GM12878 (cell line): ENCODE data around the gene SEC31A. TPM values are rescaled to one million over a fixed set of nuclear protein-coding genes. Genes with fewer than 3 reads are reported as not detected.

Experiments used
- ATAC-seq: fragments of 200-7000 bp; cut with Tn5 transposase; 3 replicates; pipeline ENCODE4 v1.9.1; 2020; ENCODE audit warnings: mild to moderate bottlenecking, moderate library complexity
- BruUV-seq: library from RNA; stranded (reverse); fragments of 400-500 nt; replicated peaks from 2 replicates; lab custom pipeline; 2021; lab: Mats Ljungman, UMichigan
- CTCF ChIA-PET: fragments of 300-600 bp; sonication (Branson Sonifier 250); formaldehyde crosslinking; extraction: SDS; loops from one replicate; lab custom pipeline; 2021; ENCODE audit warnings: inconsistent platforms; lab: Yijun Ruan, JAX
- POLR2A ChIA-PET: fragments of 350-600 bp; formaldehyde crosslinking; extraction: SDS; loops from one replicate; lab custom pipeline; 2021; ENCODE audit warnings: inconsistent platforms; lab: Charles Lee
- RAD21 ChIA-PET: fragments of 300-600 bp; sonication (Branson Sonifier 250); formaldehyde crosslinking; loops from one replicate; lab custom pipeline; 2023; ENCODE audit warnings: antibody characterized with exemption; ENCODE audit not compliant: unreplicated experiment; lab: Charles Lee
- SMC1A ChIA-PET: fragments of 300-600 bp; sonication (Branson Sonifier 250); formaldehyde crosslinking; loops from one replicate; lab custom pipeline; 2023; ENCODE audit not compliant: unreplicated experiment, uncharacterized antibody; lab: Charles Lee
- DNase-seq: peaks from one replicate; pipeline ENCODE4 v3.0.0-alpha.2; 2011; ENCODE audit warnings: low read depth, low spot score
- FAIRE-seq: peaks from 3 replicates; lab custom pipeline; 2011; peaks lifted over from hg19 to GRCh38; lab: Jason Lieb, UNC
- H2AFZ ChIP-seq: 2 replicates; pipeline ENCODE4 v1.6.0; 2011; ENCODE audit warnings: low read depth, low read length, control low read depth; ENCODE audit not compliant: control insufficient read depth
- H3K27ac ChIP-seq: 2 replicates; pipeline ENCODE4 v1.5.1; 2011; ENCODE audit warnings: control low read depth; ENCODE audit not compliant: control insufficient read depth, insufficient read depth
- H3K27me3 ChIP-seq, 2 experiments: replicated peaks in 1 of 2; 2 replicates each; pipeline versions ENCODE4 v1.6.0 to v1.6.1; 2011; ENCODE audit warnings: low read length in 1 of 2; ENCODE audit not compliant: control insufficient read depth in 2 of 2, insufficient read depth in 2 of 2
- H3K36me3 ChIP-seq, 2 experiments: 2 replicates each; pipeline ENCODE4 v1.5.1; 2011; ENCODE audit warnings: low read length in 1 of 2; ENCODE audit not compliant: control insufficient read depth in 2 of 2, insufficient read depth in 2 of 2
- H3K4me1 ChIP-seq: 2 replicates; pipeline ENCODE4 v1.6.1; 2011; ENCODE audit warnings: mild to moderate bottlenecking, low read length, moderate library complexity, mixed read lengths; ENCODE audit not compliant: control insufficient read depth, insufficient read depth
- H3K4me2 ChIP-seq: 2 replicates; pipeline ENCODE4 v1.6.0; 2011; ENCODE audit warnings: control low read depth; ENCODE audit not compliant: control insufficient read depth, insufficient read depth
- H3K4me3 ChIP-seq: fragments of 200-600 bp; sonication (generic); 2 replicates; pipeline ENCODE4 v1.5.1; 2016
- H3K79me2 ChIP-seq: 2 replicates; pipeline ENCODE4 v1.6.0; 2011; ENCODE audit warnings: low read length; ENCODE audit not compliant: control insufficient read depth, insufficient read depth
- H3K9ac ChIP-seq: 2 replicates; pipeline ENCODE4 v1.8.0; 2011; ENCODE audit warnings: low read length, control low read depth, mixed read lengths; ENCODE audit not compliant: control insufficient read depth, insufficient read depth
- H3K9me3 ChIP-seq: replicated peaks from 3 replicates; pipeline ENCODE4 v1.5.1; 2011; ENCODE audit warnings: mild to moderate bottlenecking, low read length; ENCODE audit not compliant: control insufficient read depth, insufficient read depth
- H4K20me1 ChIP-seq: 2 replicates; pipeline ENCODE4 v1.6.0; 2011; ENCODE audit not compliant: control insufficient read depth, insufficient read depth
- CHD4 ChIP-seq: fragments of 200-600 bp; sonication (generic); IDR thresholded peaks from 2 replicates; pipeline ENCODE4 v1.6.1; 2016; ENCODE audit warnings: mild to moderate bottlenecking
- E2F4 ChIP-seq: IDR thresholded peaks from 2 replicates; pipeline ENCODE4 v1.6.1; 2012; ENCODE audit warnings: low read depth, low read length, improper control_type of control experiment
- EP300 ChIP-seq, 2 experiments: fragments of 150-350 bp in 1 of 2; IDR thresholded peaks; 2 replicates each; pipeline ENCODE4 v1.6.1; 2011 to 2012; ENCODE audit warnings: low read depth in 2 of 2, low read length in 2 of 2, borderline replicate concordance in 1 of 2, improper control_type of control experiment in 1 of 2, inconsistent platforms in 1 of 2; ENCODE audit not compliant: control insufficient read depth in 1 of 2
- FOXK2 ChIP-seq: fragments of 450-650 bp; IDR thresholded peaks from 2 replicates; pipeline ENCODE4 v1.6.1; 2017; ENCODE audit warnings: mild to moderate bottlenecking, moderate library complexity
- GATAD2B ChIP-seq: fragments of 450-650 bp; conservative IDR thresholded peaks from 2 replicates; pipeline ENCODE4 v1.6.1; 2017; ENCODE audit warnings: low read depth, mild to moderate bottlenecking, moderate library complexity
- IKZF2 ChIP-seq, 2 experiments: fragments of 450-650 bp; IDR thresholded peaks; 2 replicates each; pipeline ENCODE4 v1.6.1; 2017; ENCODE audit warnings: mild to moderate bottlenecking in 2 of 2, moderate library complexity in 2 of 2
- JUNB ChIP-seq: IDR thresholded peaks from 2 replicates; pipeline ENCODE4 v1.6.1; 2016; ENCODE audit warnings: antibody characterized with exemption, mild to moderate bottlenecking
- MEF2A ChIP-seq: IDR thresholded peaks from 2 replicates; pipeline ENCODE4 v1.6.1; 2011; ENCODE audit warnings: low read depth, mild to moderate bottlenecking, low read length, moderate library complexity; ENCODE audit not compliant: insufficient read depth
- MTA3 ChIP-seq: IDR thresholded peaks from 2 replicates; pipeline ENCODE4 v1.6.1; 2012; ENCODE audit warnings: low read length, inconsistent platforms, borderline replicate concordance
- NR2C2 ChIP-seq: IDR thresholded peaks from 2 replicates; pipeline ENCODE4 v1.6.1; 2011; ENCODE audit warnings: borderline replicate concordance, low read depth; ENCODE audit not compliant: control insufficient read depth, insufficient read length
- RUNX3 ChIP-seq: IDR thresholded peaks from 2 replicates; pipeline ENCODE4 v1.6.1; 2012; ENCODE audit warnings: low read length, inconsistent platforms
- SIX5 ChIP-seq: IDR thresholded peaks from 2 replicates; pipeline ENCODE4 v1.6.1; 2011; ENCODE audit warnings: mild to moderate bottlenecking, low read depth, low read length, moderate library complexity; ENCODE audit not compliant: severe bottlenecking
- SMAD1 ChIP-seq: fragments of 450-650 bp; IDR thresholded peaks from 2 replicates; pipeline ENCODE4 v1.6.1; 2018; ENCODE audit warnings: mild to moderate bottlenecking, low read depth; ENCODE audit not compliant: partially characterized antibody
- ZNF592 ChIP-seq: fragments of 450-650 bp; IDR thresholded peaks from 2 replicates; pipeline ENCODE4 v1.6.1; 2017; ENCODE audit warnings: mild to moderate bottlenecking, moderate library complexity
- WGBS: methylation state at CpG from one replicate; pipeline ENCODE4 v1.1.6; 2016; ENCODE audit warnings: low lambda C conversion rate; ENCODE audit not compliant: insufficient replicate concordance, insufficient coverage; ENCODE audit errors: missing lambda C conversion rate; 5-methylcytosine and 5-hydroxymethylcytosine counted together
- in situ Hi-C: fragments of 300-500 bp; cut with MboI; formaldehyde crosslinking; loops from 9 replicates; pipeline ENCODE4 v1.14.3; 2018; ENCODE audit warnings: mixed read lengths
- intact Hi-C: fragments of 100-400 bp; cut with micrococcal nuclease; formaldehyde crosslinking; loops from one replicate; pipeline ENCODE4 v1.14.2; 2022; ENCODE audit not compliant: unreplicated experiment
- polyA plus RNA-seq, 11 experiments: library from polyadenylated mRNA; depleted of rRNA in 4 of 11; unstranded in 6 of 11; stranded (reverse) in 5 of 11; fragments of >200 nt; fragmentation: Nextera tagmentation in 4 of 11; fragmentation: Illumina TruSeq in 1 of 11; extraction: Ambion mirVana in 4 of 11; extraction: Trizol in 1 of 11; gene quantifications; 1 replicate in 1 of 11; 2 replicates in 10 of 11; pipeline versions ENCODE4 v1.2.1 to v1.2.3, GENCODE V29; 2011 to 2016; ENCODE audit warnings: inconsistent platforms in 2 of 11, missing spikeins in 2 of 11, low read depth in 1 of 11
- total RNA-seq, 4 experiments: library from RNA; depleted of rRNA in 3 of 4; stranded (reverse); fragments of >200 nt in 3 of 4; fragmentation: Illumina TruSeq in 1 of 4; extraction: Trizol in 1 of 4; gene quantifications; 2 replicates each; pipeline versions ENCODE4 v1.2.1 to v1.2.3, GENCODE V29; 2013 to 2021
- TF ChIP-seq, protein P1 (sequence below), 3 experiments: IDR thresholded peaks in 2 of 3; conservative IDR thresholded peaks in 1 of 3; 2 replicates each; pipeline ENCODE4 v1.5.1; 2011; ENCODE audit warnings: low read depth in 3 of 3, low read length in 3 of 3, mild to moderate bottlenecking in 3 of 3, control low read depth in 2 of 3, moderate library complexity in 2 of 3, inconsistent platforms in 1 of 3, mixed read lengths in 1 of 3; ENCODE audit not compliant: control insufficient read depth in 2 of 3, insufficient read depth in 1 of 3; ENCODE audit errors: extremely low read depth in 1 of 3

Gene SEC31A
- total and polyA plus RNA-seq, 10 of the 15 experiments (the other 5 are each of a cell fraction or from before 2014, with no cell fraction given), result 74.6 to 171 (median 129) TPM

GRCh38 chr4:82906469-82906868 lies 15.5 kb upstream of the SEC31A start (continued):
- 0 out of 2 replicates have a peak, but pooled peaks have one; percentile 52 for TF ChIP-seq MTA3
- peak; percentile 78; the same call in 1 of the 2 replicates for TF ChIP-seq MEF2A
- TF ChIP-seq RUNX3, result peak; percentile 70; the same call in 1 of the 2 replicates

- H4K20me1 ChIP-seq, result no peaks in the 10 kb centered on the region
- intact Hi-C loops (no loop called here), in situ Hi-C loops (no loop called here)
- SMC1A ChIA-PET, result interaction anchor here (0.7 to 2.9 kb wide), 20 partner anchors 10 to 369 kb away, joined by 3 to 14 read pairs (median 4); partner anchors contain the start of gene LIN54
- CTCF ChIA-PET, result interaction anchor here (0.5 to 1.5 kb wide), 4 partner anchors 14 to 392 kb away, joined by 3 to 5 read pairs (median 4); partner anchors contain the start of gene SEC31A
- DNase-seq, result peak; percentile 77
- H3K4me3 ChIP-seq, result no peak overlapping the region
- BruUV-seq, result no TSS peak
- H3K9ac ChIP-seq, result no peak overlapping the region
- no peaks in the 10 kb centered on the region for H3K36me3 ChIP-seq
- ATAC-seq, result peak; percentile 57
- H3K79me2 ChIP-seq, result peaks cover 13% of the 10 kb centered on the region
- H3K4me2 ChIP-seq, result peak overlapping the region; percentile 14
- H3K9me3 ChIP-seq, result no peaks in the 10 kb centered on the region
- peaks cover 19% of the 10 kb centered on the region for H3K4me1 ChIP-seq
- peak; percentile 94 for FAIRE-seq
- POLR2A ChIA-PET, result interaction anchor here (0.6 to 2.1 kb wide), 5 partner anchors 13 to 130 kb away, joined by 4 to 6 read pairs (median 5); partner anchors contain the start of gene COPS4
- RAD21 ChIA-PET, result interaction anchor here (0.7 to 2.9 kb wide), 10 partner anchors 9 to 377 kb away, joined by 3 to 19 read pairs (median 4); partner anchors contain the start of genes COPS4 and LIN54
- H3K27me3 ChIP-seq, result no peaks in the 10 kb centered on the region
- H3K27ac ChIP-seq, result peak overlapping the region; percentile 54; the same call in 1 of the 2 replicates
- no peak overlapping the region; the same call in 1 of the 2 replicates for H2AFZ ChIP-seq
- WGBS, result 0% methylated on average over 2 of the region's 2 CpGs
- TF ChIP-seq NR2C2 (no peak), SMAD1 (peak; percentile 19), FOXK2 (no peak), EP300 (IDR thresholded peaks at IDR 0.05; ENCODE audit: borderline replicate concordance in 1 of 2, control insufficient read depth in 1 of 2, low read depth in 2 of 2, low read length in 2 of 2) (peak; percentile 80 to 84), ZNF592 (no peak), IKZF2 (IDR thresholded peaks at IDR 0.05) (peak; percentile 90 to 91), JUNB (peak; percentile 98), GATAD2B (no peak), CHD4 (no peak), E2F4 (no peak), SIX5 (no peak)
- TF ChIP-seq, protein P1, sequence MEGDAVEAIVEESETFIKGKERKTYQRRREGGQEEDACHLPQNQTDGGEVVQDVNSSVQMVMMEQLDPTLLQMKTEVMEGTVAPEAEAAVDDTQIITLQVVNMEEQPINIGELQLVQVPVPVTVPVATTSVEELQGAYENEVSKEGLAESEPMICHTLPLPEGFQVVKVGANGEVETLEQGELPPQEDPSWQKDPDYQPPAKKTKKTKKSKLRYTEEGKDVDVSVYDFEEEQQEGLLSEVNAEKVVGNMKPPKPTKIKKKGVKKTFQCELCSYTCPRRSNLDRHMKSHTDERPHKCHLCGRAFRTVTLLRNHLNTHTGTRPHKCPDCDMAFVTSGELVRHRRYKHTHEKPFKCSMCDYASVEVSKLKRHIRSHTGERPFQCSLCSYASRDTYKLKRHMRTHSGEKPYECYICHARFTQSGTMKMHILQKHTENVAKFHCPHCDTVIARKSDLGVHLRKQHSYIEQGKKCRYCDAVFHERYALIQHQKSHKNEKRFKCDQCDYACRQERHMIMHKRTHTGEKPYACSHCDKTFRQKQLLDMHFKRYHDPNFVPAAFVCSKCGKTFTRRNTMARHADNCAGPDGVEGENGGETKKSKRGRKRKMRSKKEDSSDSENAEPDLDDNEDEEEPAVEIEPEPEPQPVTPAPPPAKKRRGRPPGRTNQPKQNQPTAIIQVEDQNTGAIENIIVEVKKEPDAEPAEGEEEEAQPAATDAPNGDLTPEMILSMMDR (IDR thresholded peaks at IDR 0.05 in 2 of 3, conservative IDR thresholded peaks at IDR 0.05 in 1 of 3; ENCODE audit: control insufficient read depth in 2 of 3, extremely low read depth in 1 of 3, insufficient read depth in 1 of 3, low read depth in 3 of 3, low read length in 3 of 3), result no peak
Observed at GRCh38 chr4:82905205-82905604, 14.3 kb upstream of the SEC31A start.
